HEK293 (cell line): ENCODE measurements around the gene PCLAF.

Source experiments
- CTCF ChIA-PET: fragments of 350-600 bp; formaldehyde crosslinking; extraction: SDS; loops from one replicate; lab custom pipeline; 2021; ENCODE audit warnings: antibody characterized with exemption; lab: Yijun Ruan, JAX
- POLR2A ChIA-PET: fragments of 300-600 bp; formaldehyde crosslinking; extraction: SDS; loops from one replicate; lab custom pipeline; 2020; ENCODE audit warnings: antibody characterized with exemption, inconsistent platforms; lab: Yijun Ruan, JAX
- H3K27ac ChIP-seq: fragments of 200-500 bp; sonication (Bioruptor generic); 2 replicates; pipeline ENCODE4 v1.5.1; 2014; ENCODE audit warnings: low read depth, low read length, control low read depth, inconsistent platforms; ENCODE audit errors: extremely low read depth
- H3K36me3 ChIP-seq, 2 experiments: fragments of 200-500 bp in 1 of 2; sonication (Bioruptor generic) in 1 of 2; 1 replicate in 1 of 2; 2 replicates in 1 of 2; pipeline ENCODE4 v1.5.1; 2014 to 2017; ENCODE audit warnings: inconsistent platforms in 2 of 2, low read length in 2 of 2; ENCODE audit not compliant: control insufficient read depth in 2 of 2, insufficient read depth in 1 of 2
- H3K4me1 ChIP-seq: fragments of 200-500 bp; sonication (Bioruptor generic); 2 replicates; pipeline ENCODE4 v1.5.1; 2014; ENCODE audit warnings: mild to moderate bottlenecking, low read length, inconsistent platforms; ENCODE audit not compliant: control insufficient read depth, insufficient read depth
- H3K4me3 ChIP-seq: 2 replicates; pipeline ENCODE4 v1.5.1; 2011; ENCODE audit warnings: low read depth, mild to moderate bottlenecking, control low read depth, low read length, moderate library complexity
- H3K9me3 ChIP-seq: fragments of 200-500 bp; sonication (Bioruptor generic); 2 replicates; pipeline ENCODE4 v1.5.1; 2014; ENCODE audit warnings: low read depth, low read length, inconsistent platforms; ENCODE audit not compliant: control insufficient read depth, insufficient read depth
- BCL11A ChIP-seq: fragments of 450-650 bp; formaldehyde crosslinking; IDR thresholded peaks from 2 replicates; pipeline ENCODE4 v1.5.1; 2016; ENCODE audit warnings: low read depth, missing biosample characterization, missing genetic modification characterization
- GFI1B ChIP-seq: fragments of 450-650 bp; formaldehyde crosslinking; IDR thresholded peaks from 2 replicates; pipeline ENCODE4 v1.5.1; 2016; ENCODE audit warnings: missing biosample characterization, missing genetic modification characterization
- IKZF3 ChIP-seq: fragments of 450-650 bp; IDR thresholded peaks from 2 replicates; pipeline ENCODE4 v1.5.0; 2018; ENCODE audit warnings: missing biosample characterization, mild to moderate bottlenecking, missing genetic modification characterization, moderate library complexity
- KLF9 ChIP-seq: fragments of 450-650 bp; formaldehyde crosslinking; IDR thresholded peaks from 2 replicates; pipeline ENCODE4 v1.5.1; 2016; ENCODE audit warnings: missing biosample characterization, missing genetic modification characterization, low read depth
- PBX3 ChIP-seq: sonication (generic); formaldehyde crosslinking; IDR thresholded peaks from 2 replicates; pipeline ENCODE4 v1.8.1; 2022; ENCODE audit warnings: mild to moderate bottlenecking, moderate library complexity, missing genetic modification reagents
- YY1 ChIP-seq: fragments of 450-650 bp; formaldehyde crosslinking; IDR thresholded peaks from 2 replicates; pipeline ENCODE4 v1.5.1; 2018; ENCODE audit warnings: missing biosample characterization, missing genetic modification characterization
- ZBTB11 ChIP-seq: fragments of 450-650 bp; formaldehyde crosslinking; conservative IDR thresholded peaks from 2 replicates; pipeline ENCODE4 v1.5.1; 2016; ENCODE audit warnings: low read depth, missing biosample characterization, missing genetic modification characterization
- ZNF140 ChIP-seq: fragments of 450-650 bp; formaldehyde crosslinking; IDR thresholded peaks from 2 replicates; pipeline ENCODE4 v1.5.1; 2016; ENCODE audit warnings: missing biosample characterization, missing genetic modification characterization
- ZNF155 ChIP-seq: fragments of 450-650 bp; formaldehyde crosslinking; IDR thresholded peaks from 2 replicates; pipeline ENCODE4 v1.5.1; 2016; ENCODE audit warnings: missing biosample characterization, missing genetic modification characterization
- ZNF169 ChIP-seq: fragments of 450-650 bp; formaldehyde crosslinking; IDR thresholded peaks from 2 replicates; pipeline ENCODE4 v1.5.1; 2016; ENCODE audit warnings: missing biosample characterization, missing genetic modification characterization
- ZNF2 ChIP-seq: fragments of 450-650 bp; formaldehyde crosslinking; IDR thresholded peaks from 2 replicates; pipeline ENCODE4 v1.5.1; 2016; ENCODE audit warnings: missing biosample characterization, missing genetic modification characterization
- ZNF214 ChIP-seq: fragments of 450-650 bp; formaldehyde crosslinking; IDR thresholded peaks from 2 replicates; pipeline ENCODE4 v1.5.1; 2017; ENCODE audit warnings: missing biosample characterization, mild to moderate bottlenecking, missing genetic modification characterization, borderline replicate concordance
- ZNF223 ChIP-seq: fragments of 450-650 bp; formaldehyde crosslinking; IDR thresholded peaks from 2 replicates; pipeline ENCODE4 v1.5.1; 2016; ENCODE audit warnings: missing biosample characterization, missing genetic modification characterization
- ZNF266 ChIP-seq: fragments of 450-650 bp; formaldehyde crosslinking; IDR thresholded peaks from 2 replicates; pipeline ENCODE4 v1.5.1; 2016; ENCODE audit warnings: missing biosample characterization, missing genetic modification characterization, low read depth
- ZNF362 ChIP-seq: fragments of 450-650 bp; formaldehyde crosslinking; IDR thresholded peaks from 2 replicates; pipeline ENCODE4 v1.5.1; 2016; ENCODE audit warnings: missing biosample characterization, missing genetic modification characterization
- ZNF48 ChIP-seq: fragments of 450-650 bp; formaldehyde crosslinking; IDR thresholded peaks from 2 replicates; pipeline ENCODE4 v1.5.1; 2016; ENCODE audit warnings: missing biosample characterization, missing genetic modification characterization
- ZNF501 ChIP-seq: fragments of 450-650 bp; formaldehyde crosslinking; IDR thresholded peaks from 2 replicates; pipeline ENCODE4 v1.5.1; 2016; ENCODE audit warnings: missing biosample characterization, missing genetic modification characterization
- ZNF521 ChIP-seq: fragments of 450-650 bp; formaldehyde crosslinking; IDR thresholded peaks from 2 replicates; pipeline ENCODE4 v1.5.1; 2017; ENCODE audit warnings: missing biosample characterization, mild to moderate bottlenecking, missing genetic modification characterization
- ZNF555 ChIP-seq: fragments of 450-650 bp; formaldehyde crosslinking; conservative IDR thresholded peaks from 2 replicates; pipeline ENCODE4 v1.5.1; 2017; ENCODE audit warnings: missing biosample characterization, mild to moderate bottlenecking, missing genetic modification characterization, inconsistent platforms
- ZNF621 ChIP-seq: fragments of 450-650 bp; formaldehyde crosslinking; IDR thresholded peaks from 2 replicates; pipeline ENCODE4 v1.5.1; 2017; ENCODE audit warnings: missing biosample characterization, missing genetic modification characterization
- ZNF623 ChIP-seq: fragments of 450-650 bp; formaldehyde crosslinking; IDR thresholded peaks from 2 replicates; pipeline ENCODE4 v1.5.1; 2016; ENCODE audit warnings: missing biosample characterization, missing genetic modification characterization
- ZNF645 ChIP-seq: fragments of 450-650 bp; formaldehyde crosslinking; IDR thresholded peaks from 2 replicates; pipeline ENCODE4; 2016; ENCODE audit warnings: missing biosample characterization, missing genetic modification characterization
- ZNF777 ChIP-seq: fragments of 450-650 bp; formaldehyde crosslinking; IDR thresholded peaks from 2 replicates; pipeline ENCODE4 v1.5.1; 2017; ENCODE audit warnings: missing biosample characterization, missing genetic modification characterization, borderline replicate concordance
- ZNF830 ChIP-seq: fragments of 450-650 bp; IDR thresholded peaks from 2 replicates; pipeline ENCODE4 v1.5.0; 2018; ENCODE audit warnings: missing biosample characterization, missing genetic modification characterization, low read depth, mild to moderate bottlenecking, moderate library complexity
- ZSCAN16 ChIP-seq: fragments of 450-650 bp; formaldehyde crosslinking; IDR thresholded peaks from 2 replicates; pipeline ENCODE4 v1.5.1; 2016; ENCODE audit warnings: missing biosample characterization, missing genetic modification characterization

The PCLAF gene

GRCh38 chr15:64340355-64340754, 40.9 kb downstream of the PCLAF start:
- Histone ChIP-seq H3K9me3 (no peaks in the 10 kb centered on the region), H3K27ac (no peak overlapping the region), H3K4me1 (peaks cover 12% of the 10 kb centered on the region), H3K4me3 (no peak overlapping the region), H3K36me3 (peaks cover 0 to 7% of the 10 kb centered on the region in 2 experiments; a peak in 2 of 3 replicates)
- ChIA-PET POLR2A (no interaction called here), CTCF (no interaction called here)
- TF ChIP-seq ZNF645 (tag by site-specific recombination) (no peak), ZSCAN16 (tag by site-specific recombination) (no peak), ZNF830 (tag by site-specific recombination) (no peak), PBX3 (CRISPR knock-in tag) (no peak), ZNF521 (tag by site-specific recombination) (no peak), ZNF623 (no peak), ZNF169 (tag by site-specific recombination) (no peak), ZNF214 (tag by site-specific recombination) (no peak)

- Histone ChIP-seq H3K4me1 (no peaks in the 10 kb centered on the region), H3K27ac (no peak overlapping the region)
- no peak for TF ChIP-seq ZNF621 (tag by site-specific recombination)
- no peak for TF ChIP-seq YY1 (tag by site-specific recombination)
- no peak for TF ChIP-seq ZNF140 (tag by site-specific recombination)
- no peak for TF ChIP-seq ZNF777
- TF ChIP-seq ZNF223 (tag by site-specific recombination) = no peak
- TF ChIP-seq, all 188 proteins: peak for 0
- ChIA-PET POLR2A (no interaction called here), CTCF (interaction anchor here (0.6 kb wide), 1 partner anchor 75 kb away, joined by 3 read pairs; no protein-coding TSS in a partner anchor)
- H3K36me3 ChIP-seq = peaks cover 0 to 7% of the 10 kb centered on the region in 2 experiments; a peak in 2 of 3 replicates
- H3K4me3 ChIP-seq = no peak overlapping the region
- H3K9me3 ChIP-seq = no peaks in the 10 kb centered on the region
Measured at GRCh38 chr15:64337761-64338160, 43.5 kb downstream of the PCLAF start.

- Histone ChIP-seq H3K4me3 (no peak overlapping the region), H3K9me3 (no peaks in the 10 kb centered on the region), H3K27ac (no peak overlapping the region), H3K4me1 (no peaks in the 10 kb centered on the region), H3K36me3 (no peaks in the 10 kb centered on the region)
- ChIA-PET CTCF (no interaction called here), POLR2A (no interaction called here)
- TF ChIP-seq IKZF3 (no peak), YY1 (tag by site-specific recombination) (no peak), ZNF266 (tag by site-specific recombination) (no peak), ZBTB11 (tag by site-specific recombination) (no peak), BCL11A (tag by site-specific recombination) (no peak), ZNF2 (tag by site-specific recombination) (no peak), ZNF48 (no peak), ZNF777 (no peak), ZNF362 (tag by site-specific recombination) (no peak), ZNF555 (tag by site-specific recombination) (no peak), KLF9 (no peak), ZNF501 (tag by site-specific recombination) (no peak), GFI1B (tag by site-specific recombination) (no peak), ZNF155 (tag by site-specific recombination) (no peak)
Measured at GRCh38 chr15:64333986-64334929, 47.0 kb downstream of the PCLAF start.
